ENCODE results near the gene TTN.

Gene TTN

DNA sequence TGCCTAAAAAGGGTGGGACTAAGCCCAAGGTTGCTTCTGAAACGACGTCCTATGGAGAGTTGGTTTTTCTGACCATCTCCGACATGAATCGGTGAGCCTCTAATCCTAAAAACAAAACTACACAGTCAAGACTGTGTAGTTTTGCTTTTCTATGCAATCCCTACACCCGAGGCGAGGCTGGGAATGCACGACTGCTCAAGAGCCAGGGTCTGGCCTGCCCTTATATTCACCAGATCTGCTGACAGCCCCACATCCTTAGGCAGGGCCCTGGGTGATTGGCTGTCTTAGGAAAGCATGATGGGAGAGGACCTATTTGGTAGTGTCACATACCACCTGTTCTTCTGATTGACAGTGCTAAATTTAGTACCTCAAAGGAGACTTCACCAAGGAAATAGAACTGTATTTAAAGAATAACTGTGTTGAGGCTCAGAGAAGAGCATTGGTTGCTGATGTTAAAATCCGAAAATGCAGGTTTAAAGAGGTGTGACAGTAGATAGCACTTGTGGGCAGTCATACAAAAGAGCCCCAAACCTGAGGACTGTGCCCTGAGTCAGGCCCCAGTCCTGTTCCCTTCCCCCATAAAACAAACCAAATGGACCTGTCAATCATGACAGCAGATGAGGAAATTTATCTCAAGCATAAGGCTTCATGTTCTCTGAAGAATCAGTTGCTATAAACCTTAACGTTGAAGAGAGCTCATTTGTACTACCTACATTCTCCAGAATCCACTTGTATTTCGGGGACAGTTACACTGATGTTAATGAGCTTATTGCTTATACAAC lies at the start of gene TTN:
TTN (minus strand) TSS at position 197 of the 782 bp plus-strand sequence. CDS start 2,781 bp downstream, outside the sequence.
- no peak for DNase-seq

DNA sequence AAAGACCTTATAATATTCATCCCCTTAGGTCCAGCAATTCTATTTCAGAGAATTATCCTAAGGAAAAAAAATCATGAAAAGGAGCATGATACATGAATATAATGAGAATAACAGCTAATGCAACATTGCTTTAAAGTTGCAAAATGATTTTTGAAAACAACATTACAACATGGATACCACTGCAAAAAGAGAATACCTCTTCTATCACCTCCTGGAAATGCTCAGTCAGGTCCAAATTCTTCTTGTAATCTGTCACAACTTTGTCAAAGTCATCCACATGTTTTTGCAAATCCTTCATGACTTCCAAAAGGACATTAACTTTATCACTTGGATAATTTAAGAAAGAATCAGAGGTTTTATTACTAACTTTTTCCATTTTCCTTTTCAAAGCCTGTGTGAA lies 47.9 kb upstream of the TTN start:
- DNase-seq, result no peak

DNA sequence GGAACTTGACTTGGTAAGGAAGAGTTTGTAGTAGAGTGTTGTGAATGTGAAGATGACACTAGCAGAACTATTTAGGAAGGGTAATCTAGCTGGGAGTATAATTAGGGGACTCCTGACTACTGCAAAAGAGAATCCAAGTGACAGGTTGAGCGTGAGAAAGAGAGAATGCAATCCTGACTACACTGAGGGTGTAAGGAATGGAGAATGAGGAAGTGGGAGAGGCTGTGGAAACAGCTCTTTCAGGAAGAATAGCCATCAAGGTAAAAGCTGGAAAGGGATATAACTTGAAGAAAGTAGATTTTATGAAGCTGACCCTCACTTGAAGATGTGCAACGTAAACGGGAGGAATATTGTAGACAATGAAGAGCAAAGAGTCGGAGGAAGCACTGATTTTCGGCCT lies 41.1 kb upstream of the TTN start:
- DNase-seq, result no peak

DNA sequence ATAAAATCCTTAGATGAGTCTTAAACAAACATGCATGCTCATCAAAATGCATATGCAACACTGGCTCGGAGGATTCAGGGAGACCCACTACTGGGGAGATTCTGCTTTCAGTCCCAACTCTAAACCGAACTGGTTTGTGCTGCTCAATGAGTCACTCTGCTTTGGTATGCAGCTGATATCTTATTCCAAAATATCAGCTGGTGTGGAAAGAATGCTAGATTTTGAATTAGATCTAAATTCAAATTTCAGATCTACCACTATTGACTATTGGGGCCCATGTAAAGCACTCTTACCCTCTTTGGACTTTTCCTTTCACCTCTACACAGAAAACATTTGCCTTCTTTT lies 39.2 kb upstream of the TTN start:
- DNase-seq, result no peak

DNA sequence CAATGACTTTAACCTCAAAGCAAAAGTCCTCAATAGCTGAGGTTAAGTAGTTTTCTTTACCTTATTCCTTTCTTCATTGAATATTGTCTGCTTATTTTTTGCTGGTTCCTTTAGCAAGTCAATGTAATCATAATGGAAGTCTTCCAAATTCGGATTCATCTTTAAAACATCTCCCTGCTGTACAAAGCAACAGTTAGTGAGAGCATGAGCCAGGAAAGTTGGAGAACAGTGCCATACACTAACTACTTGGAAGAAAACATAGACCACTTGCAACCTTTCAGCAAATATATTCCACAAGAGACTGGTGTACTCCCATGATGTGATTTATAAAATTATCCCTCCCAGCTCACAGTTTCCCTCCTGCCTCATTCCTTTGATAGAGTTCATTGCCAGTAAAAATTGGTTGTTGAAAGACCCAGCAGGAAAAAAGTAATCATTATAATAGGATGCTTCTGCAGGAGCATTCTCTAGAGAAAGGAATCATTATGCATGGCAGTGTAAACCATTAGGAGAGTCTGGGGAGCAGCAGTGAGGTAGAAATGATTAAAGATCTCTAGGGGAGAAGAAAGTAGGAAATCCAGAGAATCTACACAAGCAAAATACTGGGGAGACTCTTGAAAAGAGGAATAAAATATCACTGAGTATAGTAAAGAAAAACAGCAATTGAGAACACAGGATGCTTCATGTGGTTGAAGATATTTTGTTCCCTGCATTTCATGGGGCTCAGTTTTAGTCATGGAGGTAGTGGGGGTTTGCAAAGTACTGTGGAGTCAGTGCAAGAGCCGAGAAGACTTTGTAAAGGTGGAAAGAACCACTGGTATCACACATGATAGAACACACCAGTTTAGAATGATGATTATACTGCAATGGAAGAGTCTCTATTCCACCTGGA lies 38.6 kb upstream of the TTN start:
- no peak for DNase-seq

DNA sequence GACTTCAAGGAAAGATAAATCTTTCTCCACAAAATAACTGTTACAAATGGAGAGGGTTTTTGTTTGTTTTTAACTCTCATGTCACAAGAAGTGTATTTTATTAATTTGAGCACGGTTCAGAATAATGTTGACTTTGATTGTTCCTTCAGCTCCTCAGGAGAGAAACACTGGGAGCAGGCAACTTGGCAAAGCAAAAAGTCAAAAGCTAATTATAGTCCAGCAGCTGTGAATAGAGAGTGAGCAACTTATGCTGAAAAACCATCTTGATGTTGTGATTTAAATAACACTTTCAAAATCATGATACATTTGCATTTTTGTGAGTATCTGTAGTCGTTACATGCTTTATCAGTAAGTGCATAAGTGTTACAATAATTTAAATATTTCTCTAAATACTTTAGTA lies 37.5 kb upstream of the TTN start:
- no peak for DNase-seq

DNA sequence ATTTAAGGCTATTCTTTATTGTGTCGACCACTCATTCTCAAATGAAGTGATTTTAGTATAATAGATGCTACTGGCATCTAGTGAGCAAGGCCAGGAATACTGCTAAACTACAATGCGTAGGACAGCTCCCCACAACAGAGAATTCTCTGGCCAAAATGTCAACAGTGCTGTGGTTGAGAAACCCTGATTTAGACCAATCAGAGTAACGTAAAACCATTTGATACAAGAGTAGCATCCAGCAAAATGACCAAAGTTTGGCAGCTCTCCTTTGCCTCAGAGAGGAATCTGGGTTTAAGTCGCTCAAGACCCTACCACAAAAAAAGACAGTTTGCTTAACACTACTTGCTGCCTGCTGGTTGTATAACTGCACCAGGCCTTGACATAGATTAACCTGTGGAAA lies 37.0 kb upstream of the TTN start:
- DNase-seq, result no peak

DNA sequence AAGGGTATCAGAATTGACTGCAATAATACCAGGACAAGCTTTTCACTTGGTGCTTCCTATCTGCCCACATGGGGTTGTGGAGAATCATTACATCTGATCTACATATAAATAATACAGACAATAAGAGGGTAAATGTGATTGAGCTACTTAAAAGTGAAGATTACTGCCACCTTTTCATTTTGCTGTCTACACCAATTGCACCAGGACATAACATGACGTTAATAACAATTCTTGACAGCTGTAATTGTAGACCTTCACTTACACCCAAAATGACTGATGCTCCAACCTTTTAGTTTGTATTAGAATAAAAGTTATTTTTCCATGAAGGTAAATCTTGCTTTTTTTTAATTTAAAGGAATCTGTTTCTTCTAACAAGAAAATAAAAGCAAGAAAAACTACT lies 36.5 kb upstream of the TTN start:
- no peak for DNase-seq

DNA sequence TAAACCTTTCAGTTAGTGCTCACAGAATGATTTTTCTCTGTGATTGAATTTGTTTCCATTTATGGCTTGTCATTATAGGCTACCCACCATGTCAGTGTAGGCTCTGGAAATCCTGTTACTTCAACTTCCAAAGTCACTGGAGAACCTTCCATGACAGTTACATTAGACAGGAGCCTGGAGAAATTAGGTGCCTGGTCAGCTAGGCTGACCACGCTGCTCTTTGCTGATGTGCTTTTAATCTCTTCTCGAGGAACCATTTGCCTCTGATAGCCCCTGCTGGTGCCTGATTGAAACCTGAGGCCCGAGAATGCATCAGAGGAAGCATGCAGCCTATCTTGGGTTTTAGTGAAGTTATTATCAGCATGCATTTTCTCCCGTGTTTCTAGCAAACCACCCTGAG lies 29.6 kb upstream of the TTN start:
- no peak for DNase-seq

DNA sequence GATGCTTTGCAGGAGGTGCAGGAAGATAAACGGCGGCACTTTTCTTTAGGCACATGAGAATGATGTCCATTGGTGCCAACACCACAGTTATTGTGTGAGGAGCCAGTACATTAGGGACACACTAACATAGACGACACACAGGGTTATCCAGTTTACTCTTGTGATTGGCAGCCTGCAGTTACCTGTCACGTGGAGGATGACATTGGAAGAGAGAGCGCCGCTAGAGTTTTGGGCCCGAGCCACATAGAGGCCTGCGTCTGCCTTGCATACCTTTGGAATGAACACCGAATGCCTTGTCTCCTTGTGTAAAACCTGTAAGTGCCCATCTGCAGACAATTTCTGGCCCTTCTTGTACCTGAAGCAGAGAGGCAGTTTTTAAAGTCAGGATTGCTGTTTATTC lies 26.9 kb upstream of the TTN start:
- no peak for DNase-seq

DNA sequence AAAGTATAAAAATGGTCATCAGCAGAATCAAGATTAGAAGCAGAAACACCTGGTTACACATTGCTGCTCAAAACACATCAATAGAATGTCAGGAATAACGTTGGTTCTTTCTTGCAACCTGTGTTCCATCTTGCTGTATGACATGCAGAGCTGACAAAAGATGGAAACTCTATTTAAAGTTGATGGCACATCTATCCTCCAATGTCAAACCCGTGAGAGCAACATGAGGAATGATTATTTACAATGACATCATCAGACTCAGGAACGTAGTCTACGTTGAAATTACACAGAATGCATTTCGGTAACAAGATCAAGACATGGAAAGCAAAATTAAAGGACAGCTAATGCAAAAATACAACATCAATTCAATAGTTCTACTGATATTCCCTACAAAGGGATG lies 26.2 kb upstream of the TTN start:
- no peak for DNase-seq

DNA sequence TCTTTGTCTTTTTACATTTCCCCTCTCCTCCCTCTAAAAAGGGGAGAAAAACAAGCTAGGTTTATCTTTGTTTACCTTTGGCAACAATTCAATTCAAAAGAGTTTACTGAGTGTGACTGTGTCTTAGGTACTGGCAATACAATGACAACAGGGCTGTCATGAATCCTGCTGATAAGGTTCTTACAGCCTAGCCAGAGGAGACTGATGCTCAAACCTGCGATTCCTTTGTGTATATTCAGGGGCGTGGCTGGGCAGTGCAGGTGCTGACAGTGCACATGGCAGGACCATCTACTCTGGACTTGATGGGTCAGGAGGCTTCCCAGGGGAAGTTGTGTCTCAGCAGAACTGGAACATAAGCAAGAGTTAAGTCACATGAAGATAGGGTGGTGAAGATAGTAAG lies 23.2 kb upstream of the TTN start:
- DNase-seq, result no peak

DNA sequence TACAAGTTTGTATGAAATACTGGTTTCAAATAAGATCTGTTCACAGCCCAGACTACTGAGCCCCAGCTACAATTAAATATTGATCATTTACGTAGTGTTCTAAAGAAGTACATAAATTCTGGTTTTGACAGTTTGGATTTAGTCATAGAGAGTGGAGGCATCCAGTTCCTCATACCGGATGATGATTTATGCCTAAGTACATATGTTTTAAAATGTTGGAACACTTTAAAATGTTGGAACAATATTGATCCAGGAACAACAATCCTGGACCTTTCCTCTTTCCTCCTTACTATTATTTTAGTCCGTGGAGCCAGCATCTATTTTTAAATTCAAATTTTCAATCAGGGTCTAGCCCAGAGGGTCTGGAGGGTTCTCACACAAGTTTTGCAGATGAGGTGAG lies 22.8 kb upstream of the TTN start:
- DNase-seq, result no peak

DNA sequence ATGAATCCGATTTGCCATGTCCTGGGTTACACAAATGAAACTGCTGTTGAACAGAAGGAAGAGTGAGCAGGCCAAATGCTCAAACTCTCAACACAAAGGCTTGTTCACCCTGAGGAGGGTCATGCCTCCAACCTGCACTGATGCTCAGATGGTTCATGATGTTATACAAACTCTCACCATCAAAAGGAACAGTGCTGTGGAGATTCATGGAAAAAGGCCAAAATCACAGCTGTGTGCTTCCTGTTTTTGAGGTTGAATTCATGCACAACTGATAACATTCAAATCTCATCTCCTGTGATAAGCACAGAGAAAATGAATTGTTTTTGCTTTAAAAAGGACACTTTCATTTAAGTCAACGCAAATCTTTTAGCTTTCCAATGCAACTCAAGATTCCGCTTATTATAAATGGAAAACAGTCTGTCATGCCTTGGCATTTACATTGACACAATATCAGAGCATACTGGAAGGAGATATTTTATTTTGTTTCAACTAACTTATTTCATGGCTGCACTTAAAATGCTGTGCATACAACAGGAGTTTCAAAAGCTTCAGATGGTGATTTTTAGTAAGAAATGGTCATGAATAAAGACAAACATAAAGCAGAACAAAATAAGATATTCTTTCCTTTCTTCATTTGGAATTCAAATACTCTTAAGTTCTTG lies 22.2 kb upstream of the TTN start:
- DNase-seq, result no peak

DNA sequence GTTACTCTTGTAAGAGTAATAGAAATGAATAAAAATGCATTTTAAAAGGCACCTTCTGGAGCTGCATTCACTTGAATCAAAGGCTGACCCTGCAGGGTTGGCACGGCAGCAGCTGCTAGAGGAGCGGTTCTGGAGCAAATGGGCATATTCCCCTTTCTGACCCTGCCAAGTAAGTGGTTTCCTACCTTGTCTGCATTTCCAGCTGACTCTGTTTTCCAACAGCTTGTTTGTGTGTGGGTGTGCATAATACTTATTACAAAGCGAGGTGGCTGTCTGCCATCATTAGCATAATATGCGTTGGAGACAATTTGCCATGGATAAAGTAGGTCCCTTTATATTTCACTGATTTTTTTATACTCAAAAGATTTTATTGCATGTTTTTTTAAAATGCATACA lies 21.3 kb upstream of the TTN start:
- no peak for DNase-seq

DNA sequence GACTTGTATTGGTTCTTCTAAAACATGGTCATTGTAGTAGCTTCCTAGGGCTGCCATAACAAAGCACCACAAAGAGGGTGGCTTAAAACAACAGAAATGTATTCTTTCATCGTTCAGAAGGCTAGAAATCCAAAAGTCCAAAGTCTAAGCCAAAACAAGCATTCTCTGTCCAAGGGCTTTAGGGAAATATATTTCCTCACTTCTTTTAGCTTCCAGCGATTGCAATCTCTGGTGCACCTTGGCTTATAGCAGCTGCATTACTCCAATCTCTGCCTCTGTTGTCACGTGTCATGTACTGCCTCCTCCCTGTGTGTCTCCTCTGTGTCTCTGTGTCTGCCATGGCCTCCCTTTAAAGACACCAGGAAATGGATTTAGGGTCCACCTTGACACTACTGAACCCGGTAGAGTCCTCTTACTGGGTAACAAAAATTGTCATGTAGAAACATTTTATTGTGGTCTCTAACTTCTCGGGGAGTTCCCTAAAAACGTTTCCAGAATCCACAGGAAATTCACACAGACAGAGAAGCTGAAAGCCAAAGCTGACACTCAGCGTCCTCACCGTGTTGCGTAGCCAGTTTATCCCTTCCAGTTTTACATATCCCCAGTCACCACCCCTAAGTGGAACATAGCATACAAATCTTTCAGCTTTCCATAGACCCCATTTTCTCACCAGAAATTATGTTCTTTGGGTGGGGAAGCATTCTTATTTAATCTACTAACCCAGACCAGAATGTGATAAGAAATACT lies 20.7 kb upstream of the TTN start:
- DNase-seq, result no peak

DNA sequence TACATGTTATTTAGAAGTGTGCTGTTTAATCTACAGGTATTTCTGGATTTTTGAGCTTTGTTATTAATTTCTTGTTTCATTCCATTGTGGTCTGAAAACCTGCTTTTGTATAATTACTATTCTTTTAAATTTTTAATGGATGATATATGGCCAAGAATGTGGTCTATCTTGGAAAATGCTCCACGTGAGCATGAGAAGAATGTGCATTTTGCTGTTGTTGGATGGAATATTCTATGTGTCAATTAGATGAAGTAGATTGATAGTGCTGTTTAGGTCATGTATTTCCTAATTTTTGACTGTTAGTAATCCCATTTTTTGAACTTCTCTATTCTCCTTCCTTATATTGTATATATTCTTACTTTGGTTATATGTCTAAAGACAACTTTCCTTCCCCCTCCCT lies 19.9 kb upstream of the TTN start:
- DNase-seq, result no peak

DNA sequence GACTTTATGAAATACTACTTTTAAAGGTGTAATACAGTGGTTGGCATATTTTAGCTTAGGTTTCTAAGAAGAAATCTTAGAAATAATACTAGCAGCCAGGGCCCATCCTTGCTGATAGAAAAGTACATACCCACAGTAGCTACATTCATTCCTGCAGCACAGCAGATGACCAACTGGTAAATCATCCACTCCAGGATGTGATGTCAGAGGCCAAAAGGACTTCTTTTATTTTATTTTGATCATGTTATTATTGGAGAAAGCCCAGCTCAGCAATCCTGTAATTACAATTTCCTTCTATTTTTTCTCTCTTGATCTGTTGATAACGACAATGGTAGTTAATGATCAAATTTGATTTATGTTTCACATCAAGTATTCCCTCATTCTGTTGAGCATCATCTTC lies 18.0 kb upstream of the TTN start:
- DNase-seq, result no peak

DNA sequence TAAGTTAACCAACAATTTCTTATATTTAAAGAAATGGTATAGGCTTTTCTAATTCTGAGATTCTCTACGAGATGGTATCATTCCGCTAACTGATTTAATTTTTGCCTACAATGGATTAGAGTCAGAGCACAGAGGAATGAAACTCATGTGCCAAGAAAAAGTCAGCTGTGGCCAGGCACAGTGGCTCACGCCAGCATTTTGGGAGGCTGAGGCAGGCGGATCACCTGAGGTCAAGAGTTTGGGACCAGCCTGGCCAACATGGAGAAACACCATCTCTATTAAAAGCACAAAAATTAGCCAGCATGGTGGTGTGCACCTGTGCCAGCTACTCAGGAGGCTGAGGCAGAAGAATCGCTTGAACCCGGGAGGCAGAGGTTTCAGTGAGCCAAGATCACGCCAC lies 17.0 kb upstream of the TTN start:
- no peak for DNase-seq

DNA sequence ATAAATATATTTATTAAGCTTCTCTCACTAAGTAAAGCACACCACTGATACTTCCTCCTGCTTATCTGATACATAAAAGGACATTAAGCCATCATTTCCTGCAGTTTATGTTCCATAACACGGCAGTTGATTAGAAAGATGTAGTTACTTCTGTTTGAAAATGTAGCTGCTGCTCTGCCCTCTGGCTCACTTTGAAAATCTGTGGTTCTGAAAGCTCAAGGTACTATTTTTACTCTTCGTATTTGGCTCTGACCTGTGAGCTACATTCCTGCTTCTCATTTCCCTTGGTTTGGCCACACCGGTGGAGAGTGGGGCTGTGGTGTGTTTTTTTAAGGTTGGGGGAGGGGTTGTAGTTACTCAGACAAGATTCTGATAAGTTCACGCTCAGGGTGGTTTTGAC lies 12.8 kb upstream of the TTN start:
- DNase-seq, result no peak

DNA sequence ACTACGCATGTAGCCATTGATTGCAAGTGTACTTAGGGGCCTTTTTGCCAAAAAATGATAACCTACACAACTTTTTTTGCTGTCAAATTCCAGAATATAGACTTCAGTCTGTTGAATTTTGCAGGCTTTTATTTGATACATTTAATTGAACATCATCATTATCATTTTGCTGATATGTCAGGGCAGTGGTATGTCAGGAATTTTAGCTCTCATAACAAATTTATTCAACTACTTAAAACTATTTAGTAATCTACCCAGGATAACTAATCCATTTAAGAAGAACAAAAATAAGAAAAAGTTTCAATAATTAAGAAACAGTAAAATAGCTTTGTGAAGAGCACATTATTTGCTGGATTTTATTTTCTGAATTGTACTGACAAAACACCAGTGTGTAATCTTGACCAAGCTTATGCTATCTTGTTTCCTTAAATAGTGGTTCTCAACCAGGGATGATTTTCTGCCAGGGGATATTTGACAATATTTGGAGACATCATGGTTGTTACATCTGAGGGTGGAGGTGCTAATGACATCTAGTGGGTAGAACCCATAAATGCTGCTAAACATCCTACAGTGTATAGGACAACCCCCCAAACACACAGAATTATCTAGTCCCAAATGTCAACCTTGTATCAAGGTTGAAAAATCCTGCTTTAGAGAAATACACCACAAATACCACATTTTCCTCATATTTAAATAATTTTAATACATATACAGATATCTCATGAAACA lies 12.1 kb upstream of the TTN start:
- no peak for DNase-seq

DNA sequence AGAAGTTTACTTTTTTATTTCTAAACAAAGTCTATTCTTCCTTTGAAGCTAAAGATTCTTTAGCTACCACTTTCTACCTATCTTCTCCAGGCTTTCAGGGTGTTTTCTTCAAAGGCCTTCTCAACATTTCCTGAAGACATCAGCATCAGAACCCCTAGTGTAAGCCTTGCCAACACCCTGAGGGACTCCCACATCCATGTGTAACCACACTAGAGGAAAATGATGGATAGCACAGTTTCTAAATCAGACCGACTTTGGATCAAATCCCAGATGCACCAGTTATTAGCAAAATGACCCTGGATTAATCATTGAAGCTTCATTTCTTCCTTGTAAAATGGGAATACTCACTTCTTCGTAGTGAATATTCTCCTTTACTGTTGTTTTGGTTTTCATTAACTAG lies 4.7 kb upstream of the TTN start:
- no peak for DNase-seq

DNA sequence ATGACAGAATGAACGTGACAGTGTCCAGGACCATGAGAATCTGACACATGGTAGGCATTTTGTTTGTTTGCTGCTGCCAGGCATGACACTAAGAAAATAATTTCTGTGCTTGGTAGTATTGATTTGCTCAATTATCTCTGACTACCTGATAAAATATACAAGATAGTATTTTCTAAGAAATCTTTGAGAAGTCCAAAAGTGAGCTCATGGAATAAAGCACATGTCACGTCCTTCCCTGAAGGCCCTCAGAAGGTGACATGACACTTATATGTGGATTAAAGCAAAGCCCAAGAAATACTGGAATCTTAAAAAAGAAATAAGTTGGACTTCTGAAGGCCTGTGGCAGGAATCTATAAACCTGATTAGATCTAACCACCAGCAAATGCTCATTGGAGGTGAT lies 3.8 kb upstream of the TTN start:
- no peak for DNase-seq
